Activated T-cell treated with anti-CD3 and anti-CD28 coated beads for 48 hours (primary cell): ENCODE measurements around the gene FAM107B.

Source experiments
- DNase-seq: peaks from one replicate; pipeline ENCODE4 v3.0.0-alpha.2; 2020; ENCODE audit warnings: low read depth

FAM107B gene

DNA sequence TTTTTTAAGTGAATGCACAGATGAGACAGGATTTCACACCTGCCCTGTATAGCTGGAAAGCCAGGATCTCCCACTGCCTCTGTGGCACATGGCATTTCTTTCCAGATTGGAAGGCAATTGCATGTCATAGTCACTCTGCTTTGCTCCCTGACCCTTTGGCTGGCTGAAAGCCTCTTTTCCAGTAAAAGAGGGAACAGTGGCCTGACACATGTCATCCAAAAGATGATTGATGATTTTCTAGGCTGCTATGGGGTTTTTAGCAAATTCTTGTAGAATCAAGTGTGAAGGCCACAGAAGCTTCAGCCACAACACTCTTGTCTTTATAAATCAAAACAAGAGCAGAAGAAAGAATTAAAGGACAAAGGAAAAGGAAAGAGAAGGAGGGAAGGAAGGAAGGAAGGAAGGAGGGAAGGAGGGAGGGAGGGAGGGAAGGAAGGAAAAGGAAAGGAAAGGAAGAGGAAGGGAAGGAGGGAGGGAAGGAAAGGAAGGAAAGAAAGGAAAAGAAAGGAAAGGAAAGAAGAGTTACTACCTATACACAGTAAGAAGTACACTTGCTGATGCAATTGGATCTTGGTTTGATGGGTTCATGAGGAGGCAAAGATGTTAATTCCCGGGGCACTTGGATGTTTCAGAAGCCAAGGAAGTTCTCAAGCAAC is 285.0 kb downstream of the FAM107B start:
- no peak for DNase-seq

DNA sequence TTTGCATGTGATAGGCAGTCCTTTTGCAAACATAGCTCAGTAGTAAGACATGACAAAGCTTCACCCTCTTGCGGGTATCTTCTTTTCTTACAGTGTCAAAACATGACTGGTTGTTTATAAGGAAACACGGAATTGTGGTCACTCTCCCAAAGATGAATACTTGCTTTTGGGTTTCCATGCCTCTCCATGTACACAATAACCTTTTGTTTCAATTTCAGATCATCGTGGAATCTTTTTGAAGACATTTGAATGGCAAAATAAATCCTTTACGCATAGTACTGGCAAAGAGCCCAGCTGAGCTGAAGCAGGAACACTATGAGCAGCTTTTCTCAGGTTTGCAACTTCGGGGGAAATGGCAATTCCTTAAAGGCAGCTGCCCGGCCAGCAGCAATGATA is 287.2 kb downstream of the FAM107B start:
- no peak for DNase-seq

DNA sequence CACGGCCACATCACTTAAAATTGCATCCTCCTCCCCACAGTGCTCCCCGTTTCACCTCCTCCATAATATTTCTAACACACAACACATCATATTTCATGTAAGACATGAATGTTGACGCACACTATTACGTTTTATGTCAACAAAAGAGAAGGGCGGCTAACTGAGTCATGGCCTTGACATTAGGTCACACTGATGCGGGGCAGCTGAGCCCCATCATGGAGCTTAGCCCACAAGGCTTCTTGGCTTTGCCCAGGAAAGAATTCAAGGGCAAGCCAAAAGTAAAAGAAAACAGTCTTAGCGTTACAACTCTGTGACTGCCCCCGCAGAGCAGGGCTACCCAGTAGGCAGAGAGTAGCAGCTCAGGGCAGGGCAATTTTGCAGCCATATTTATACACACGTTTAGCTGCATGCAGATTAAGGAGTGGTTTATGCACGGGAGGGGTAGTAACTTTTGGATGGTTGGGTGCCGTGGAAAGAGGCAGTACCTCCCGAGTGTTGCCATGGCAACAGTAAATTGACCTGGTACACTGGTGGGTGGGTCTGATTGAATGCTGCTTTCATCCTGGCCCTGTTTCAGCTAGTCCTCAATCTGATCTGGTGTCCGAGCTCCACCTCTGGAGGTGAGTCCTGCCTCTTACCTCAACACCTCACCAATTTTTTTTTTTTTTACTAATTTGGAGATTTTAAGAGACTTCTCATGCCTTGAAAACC is 287.8 kb downstream of the FAM107B start:
- DNase-seq, result no peak

DNA sequence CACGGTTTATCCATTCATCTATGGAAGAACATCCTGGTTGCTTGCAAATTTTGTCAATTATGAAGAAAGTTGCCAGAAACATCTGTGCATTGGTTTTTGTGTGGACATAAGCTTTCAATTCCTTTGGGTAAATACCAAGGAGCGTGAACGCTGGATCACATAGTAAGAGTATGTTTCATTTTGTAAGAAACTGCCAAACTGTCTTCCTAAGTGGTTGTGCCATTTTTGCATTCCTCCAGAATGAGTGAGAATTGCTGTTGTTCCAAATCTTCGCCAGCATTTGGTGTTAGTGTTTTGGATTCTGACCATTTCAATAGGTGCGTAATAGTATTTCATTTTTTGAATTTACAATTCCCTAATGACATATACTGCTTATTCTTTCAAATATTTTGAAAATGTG is 288.7 kb downstream of the FAM107B start:
- DNase-seq, result no peak

- DNase-seq, result no peak
Observed at GRCh38 chr10:14483417-14483816, 291.3 kb downstream of the FAM107B start.

- DNase-seq, result no peak
Observed at GRCh38 chr10:14481752-14482151, 292.9 kb downstream of the FAM107B start.

GRCh38 chr10:14481014-14481413 is 293.7 kb downstream of the FAM107B start:
- DNase-seq, result no peak

GRCh38 chr10:14478604-14479003 is 296.1 kb downstream of the FAM107B start:
- DNase-seq, result no peak

DNA sequence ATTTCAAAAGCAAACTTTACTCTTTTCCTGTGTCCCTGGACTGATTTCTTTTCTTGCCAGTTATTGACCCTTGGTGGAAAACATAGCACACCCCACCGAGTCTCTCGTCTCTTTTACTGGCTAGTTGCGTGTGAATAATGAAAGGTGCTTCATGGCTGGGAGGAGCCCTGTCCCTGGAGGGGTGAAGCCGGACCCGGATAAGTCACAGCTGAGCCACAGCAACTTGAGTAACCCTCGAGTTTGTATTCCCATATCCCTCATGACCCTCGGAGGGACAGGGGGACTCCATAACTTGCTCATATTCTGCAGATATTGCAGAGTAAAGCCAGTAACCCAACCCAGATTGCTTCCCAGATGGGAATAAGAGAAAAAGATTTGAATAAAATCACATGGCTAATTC is 296.5 kb downstream of the FAM107B start:
- DNase-seq, result no peak

- DNase-seq, result no peak
Observed at GRCh38 chr10:14477408-14477710, 297.3 kb downstream of the FAM107B start.

DNA sequence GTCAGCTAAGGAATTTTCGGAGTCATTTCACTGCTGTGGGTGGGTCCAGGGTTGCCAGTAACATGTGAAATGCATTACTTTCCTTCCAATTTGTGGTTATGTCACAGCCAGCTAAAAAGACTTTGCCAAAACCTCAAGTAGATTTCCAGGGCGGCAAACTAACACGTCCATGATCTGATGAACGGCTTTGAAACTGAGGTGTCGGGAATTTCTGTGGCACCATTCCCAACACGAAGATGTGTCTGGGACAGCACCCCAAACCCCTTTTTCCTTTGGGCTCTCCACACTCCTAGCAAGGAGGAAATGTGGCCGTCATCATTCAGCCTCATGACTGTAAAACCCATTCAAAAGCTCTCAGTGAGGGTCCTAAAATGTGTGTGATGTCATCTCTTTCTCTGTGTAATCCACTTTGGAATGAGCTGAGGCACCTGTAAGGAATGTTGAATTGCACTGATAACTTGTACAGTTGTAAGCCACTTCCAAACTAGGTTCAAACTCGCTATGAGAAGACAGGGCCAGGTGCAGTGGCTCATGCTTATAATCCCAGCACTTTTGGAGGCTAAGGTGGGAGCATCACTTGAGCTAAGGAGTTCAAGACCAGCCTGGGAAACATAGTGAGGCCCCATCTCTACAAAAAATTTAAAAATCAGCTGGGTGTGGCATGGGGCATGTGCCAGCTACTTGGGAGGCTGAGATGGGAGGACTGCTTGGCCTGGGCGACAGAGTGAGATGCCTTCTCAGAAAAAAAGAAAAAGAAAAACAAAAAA is 297.9 kb downstream of the FAM107B start:
- no peak for DNase-seq

DNA sequence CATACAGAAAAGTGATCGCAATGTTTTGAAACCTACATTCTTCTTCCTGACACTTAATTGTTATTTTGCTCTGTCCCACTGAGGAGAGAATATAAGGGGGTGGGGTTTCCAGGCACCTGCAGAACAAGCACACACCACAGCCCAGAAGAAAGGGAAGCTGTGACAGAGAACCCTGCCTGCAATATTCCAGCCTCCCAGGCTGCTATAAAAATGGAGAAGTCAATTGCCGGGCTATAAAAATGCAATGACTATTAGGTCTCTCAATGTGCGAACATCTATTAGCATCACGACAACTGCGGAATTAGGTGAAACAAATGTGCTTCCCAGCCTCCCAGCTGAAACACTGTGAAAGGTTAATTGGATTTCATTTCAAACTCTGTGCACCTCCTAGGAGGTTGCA is 298.7 kb downstream of the FAM107B start:
- no peak for DNase-seq

DNA sequence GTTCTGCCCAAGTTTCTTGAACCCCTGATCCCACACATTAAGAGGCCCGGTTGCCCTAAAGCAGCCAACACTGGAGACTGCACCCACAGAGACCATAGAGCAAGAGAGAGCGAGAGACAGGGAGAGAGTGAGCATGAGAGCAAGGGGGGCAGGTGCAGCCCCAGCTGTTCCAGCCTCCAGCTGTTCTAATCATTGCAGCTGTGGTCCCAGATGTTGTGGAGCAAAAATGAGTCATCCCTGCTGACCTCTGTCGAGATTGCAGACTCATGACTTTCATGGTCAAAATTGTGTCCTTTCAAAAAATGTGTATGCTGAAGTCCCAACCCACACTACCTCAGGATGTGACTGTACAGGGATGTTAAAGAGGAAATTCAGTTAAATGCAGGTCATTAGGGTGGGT is 300.0 kb downstream of the FAM107B start:
- DNase-seq, result no peak

DNA sequence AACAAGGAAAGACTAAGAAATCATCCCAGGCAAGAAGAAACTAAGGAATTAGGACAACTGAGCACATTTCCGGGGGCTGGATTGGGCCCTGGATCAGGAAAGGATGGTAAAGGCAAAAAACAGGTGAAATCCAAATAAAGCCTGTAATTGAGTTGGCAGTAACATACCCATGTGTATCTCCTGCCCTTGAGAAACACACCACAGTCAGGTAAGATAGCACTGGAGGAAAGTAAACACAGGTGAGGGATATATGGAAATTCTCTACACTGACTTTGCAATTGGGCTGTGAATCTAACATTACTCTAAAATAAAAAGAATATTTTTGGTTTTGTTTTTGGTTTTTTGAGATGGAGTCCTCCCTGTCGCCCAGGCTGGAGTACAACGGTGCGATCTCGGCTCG is 303.8 kb downstream of the FAM107B start:
- DNase-seq, result no peak

DNA sequence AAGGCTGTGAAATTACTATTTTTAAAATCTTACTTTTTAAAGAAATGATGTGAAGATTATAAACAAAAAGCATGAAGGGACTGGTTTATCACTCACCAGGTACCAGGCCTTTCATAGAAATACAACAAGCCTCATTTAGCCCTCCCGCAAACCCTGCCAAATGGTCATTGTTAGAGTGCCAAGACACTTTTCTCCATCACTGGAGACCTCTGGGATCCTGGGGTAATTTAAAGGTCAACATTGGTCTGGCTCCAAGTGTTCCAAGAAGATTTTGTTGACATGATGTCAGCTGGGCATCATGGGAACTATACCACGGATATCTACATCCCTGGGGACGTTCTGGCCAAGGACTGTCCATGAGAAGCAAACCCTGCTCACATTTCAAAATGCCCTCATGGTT is 306.0 kb downstream of the FAM107B start:
- DNase-seq, result no peak
